ENCODE results near the gene ASB10. TPM values are rescaled to one million over a fixed set of nuclear protein-coding genes. Genes with fewer than 3 reads are reported as not detected.

ASB10 gene
- total RNA-seq (ENCODE audit: unreplicated experiment), result not detected
- long read RNA-seq, result 0 reads

GRCh38 chr7:151186640-151187408 lies at the start of gene ASB10:
ASB10 (minus strand) TSS chr7:151187250; CDS start chr7:151187130, 120 bp downstream.
- peaks cover 17% of the 10 kb centered on the region for H3K4me1 Mint-ChIP-seq (ENCODE audit: unreplicated experiment)
- no peak within 1 kb of the TSS for H3K27ac Mint-ChIP-seq (ENCODE audit: unreplicated experiment)
- H3K36me3 Mint-ChIP-seq (ENCODE audit: low read depth, unreplicated experiment), result no peaks in the 10 kb centered on the region
- DNase-seq (ENCODE audit: low spot score), result no peak
- H3K27me3 Mint-ChIP-seq (ENCODE audit: unreplicated experiment), result peaks cover 16% of the 10 kb centered on the region
- H3K4me3 Mint-ChIP-seq (ENCODE audit: unreplicated experiment), result no peak within 1 kb of the TSS
- no peaks in the 10 kb centered on the region for H3K9me3 Mint-ChIP-seq (ENCODE audit: unreplicated experiment)
- TF ChIP-seq CTCF (IDR thresholded peaks at IDR 0.05; ENCODE audit: unreplicated experiment), result no peak

- peaks cover 22% of the 10 kb centered on the region for H3K4me1 Mint-ChIP-seq (ENCODE audit: unreplicated experiment)
- peaks cover 19% of the 10 kb centered on the region for H3K27me3 Mint-ChIP-seq (ENCODE audit: unreplicated experiment)
- TF ChIP-seq CTCF (IDR thresholded peaks at IDR 0.05; ENCODE audit: unreplicated experiment), result no peak
- no peak overlapping the region for H3K4me3 Mint-ChIP-seq (ENCODE audit: unreplicated experiment)
- no peaks in the 10 kb centered on the region for H3K9me3 Mint-ChIP-seq (ENCODE audit: unreplicated experiment)
- no peak overlapping the region for H3K27ac Mint-ChIP-seq (ENCODE audit: unreplicated experiment)
- peaks cover 18% of the 10 kb centered on the region for H3K36me3 Mint-ChIP-seq (ENCODE audit: low read depth, unreplicated experiment)
- no peak for DNase-seq (ENCODE audit: low spot score)
Observed at GRCh38 chr7:151236406-151236805, 49.4 kb upstream of the ASB10 start.

GRCh38 chr7:151235091-151235787 lies 48.2 kb upstream of the ASB10 start:
- no peak overlapping the region for H3K27ac Mint-ChIP-seq (ENCODE audit: unreplicated experiment)
- no peaks in the 10 kb centered on the region for H3K9me3 Mint-ChIP-seq (ENCODE audit: unreplicated experiment)
- DNase-seq (ENCODE audit: low spot score), result no peak
- no peak overlapping the region for H3K4me3 Mint-ChIP-seq (ENCODE audit: unreplicated experiment)
- TF ChIP-seq CTCF (IDR thresholded peaks at IDR 0.05; ENCODE audit: unreplicated experiment), result no peak
- peaks cover 19% of the 10 kb centered on the region for H3K27me3 Mint-ChIP-seq (ENCODE audit: unreplicated experiment)
- H3K4me1 Mint-ChIP-seq (ENCODE audit: unreplicated experiment), result peaks cover 22% of the 10 kb centered on the region
- H3K36me3 Mint-ChIP-seq (ENCODE audit: low read depth, unreplicated experiment), result peaks cover 18% of the 10 kb centered on the region

GRCh38 chr7:151233804-151234203 lies 46.8 kb upstream of the ASB10 start:
- H3K27me3 Mint-ChIP-seq (ENCODE audit: unreplicated experiment), result peaks cover 15% of the 10 kb centered on the region
- no peaks in the 10 kb centered on the region for H3K9me3 Mint-ChIP-seq (ENCODE audit: unreplicated experiment)
- peak overlapping the region; percentile 98 for H3K4me3 Mint-ChIP-seq (ENCODE audit: unreplicated experiment)
- TF ChIP-seq CTCF (IDR thresholded peaks at IDR 0.05; ENCODE audit: unreplicated experiment), result no peak
- H3K27ac Mint-ChIP-seq (ENCODE audit: unreplicated experiment), result peak overlapping the region; percentile 93
- H3K4me1 Mint-ChIP-seq (ENCODE audit: unreplicated experiment), result peaks cover 22% of the 10 kb centered on the region
- DNase-seq (ENCODE audit: low spot score), result no peak
- peaks cover 14% of the 10 kb centered on the region for H3K36me3 Mint-ChIP-seq (ENCODE audit: low read depth, unreplicated experiment)
